EL (cell line): ENCODE measurements around the gene C2orf69.
"Not testable (repeated sequence)": the region's sequence is repeated elsewhere in the genome, so short reads cannot be mapped to it uniquely, and the experiment has no call there.

Experiments
- DNase-seq: peaks from one replicate; pipeline ENCODE4 v3.0.0-alpha.2; 2016

C2orf69 gene

GRCh38 chr2:199911052-199911876, at the start of gene C2orf69:
TSS of gene C2orf69 (plus strand) at chr2:199911293. CDS start at chr2:199911439, 146 bp downstream.
- peak; percentile 98 for DNase-seq

- peak; percentile 2 for DNase-seq
These were observed 48.3 kb upstream of the C2orf69 start for GRCh38 chr2:199862788-199863187.

- no peak for DNase-seq
These were observed 45.2 kb upstream of the C2orf69 start for GRCh38 chr2:199865905-199866304.

- DNase-seq: no peak
These were observed 42.5 kb upstream of the C2orf69 start for GRCh38 chr2:199868431-199869226.

- no peak for DNase-seq
These were observed 41.9 kb upstream of the C2orf69 start for GRCh38 chr2:199869227-199869541.

- no peak for DNase-seq
These were observed 41.4 kb upstream of the C2orf69 start for GRCh38 chr2:199869653-199870052.

- DNase-seq: no peak
These were observed 40.5 kb upstream of the C2orf69 start for GRCh38 chr2:199870581-199870980.

- no peak for DNase-seq
These were observed 36.9 kb upstream of the C2orf69 start for GRCh38 chr2:199874209-199874608.

- peak; percentile 73 for DNase-seq
These were observed 35.7 kb upstream of the C2orf69 start for GRCh38 chr2:199875400-199875799.

- DNase-seq: no peak
These were observed 28.4 kb upstream of the C2orf69 start for GRCh38 chr2:199882667-199883066.

- DNase-seq: no peak
These were observed 27.4 kb upstream of the C2orf69 start for GRCh38 chr2:199883474-199884212.

- no peak for DNase-seq
These were observed 15.7 kb upstream of the C2orf69 start for GRCh38 chr2:199895406-199895805.

GRCh38 chr2:199896617-199897016, 14.5 kb upstream of the C2orf69 start:
- no peak for DNase-seq

GRCh38 chr2:199901942-199902341, 9.2 kb upstream of the C2orf69 start:
- no peak for DNase-seq

- DNase-seq: no peak
These were observed 8.5 kb upstream of the C2orf69 start for GRCh38 chr2:199902486-199903110.

- DNase-seq: no peak
These were observed 8.0 kb upstream of the C2orf69 start for GRCh38 chr2:199903111-199903510.

- no peak for DNase-seq
These were observed 3.9 kb upstream of the C2orf69 start for GRCh38 chr2:199907008-199907714.

GRCh38 chr2:199910338-199911051, 598 bp upstream of the C2orf69 start:
- no peak for DNase-seq

- DNase-seq: no peak
These were observed 726 bp downstream of the C2orf69 start for GRCh38 chr2:199911877-199912161.

- DNase-seq: not testable (repeated sequence)
These were observed 1.5 kb downstream of the C2orf69 start for GRCh38 chr2:199912553-199913114.

- no peak for DNase-seq
These were observed 3.4 kb downstream of the C2orf69 start for GRCh38 chr2:199914372-199914958.
